Glomerular visceral epithelial cell (primary cell): ENCODE measurements around the gene KRTAP1-4.
"Not testable (repeated sequence)": the region's sequence is repeated elsewhere in the genome, so short reads cannot be mapped to it uniquely, and the experiment has no call there.

Experiments
- DNase-seq: peaks from one replicate; pipeline ENCODE4 v3.0.0-alpha.2; 2016; ENCODE audit errors: extremely low spot score

The KRTAP1-4 gene

GRCh38 chr17:41004397-41004796, 25.6 kb downstream of the KRTAP1-4 start:
- DNase-seq, result no peak

DNA sequence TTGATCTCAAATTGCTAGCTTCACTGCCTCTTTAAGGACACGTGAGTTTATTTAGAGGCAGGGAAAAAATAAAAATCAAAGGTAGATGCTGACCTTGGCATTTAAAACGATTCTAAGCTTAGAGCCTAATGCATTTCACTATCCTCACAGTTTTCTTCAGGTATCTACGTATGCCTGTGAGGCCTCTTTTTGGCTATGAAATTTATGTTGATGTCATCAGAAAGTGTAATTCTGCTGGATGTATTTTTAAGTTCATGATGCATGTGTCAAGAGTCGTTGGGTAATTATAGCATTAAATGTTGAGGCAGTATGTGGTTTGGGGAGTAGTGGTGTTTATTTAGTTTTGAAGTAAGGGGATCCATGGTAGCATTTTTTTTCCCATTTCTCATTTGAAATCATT, 26.1 kb downstream of the KRTAP1-4 start:
- DNase-seq, result no peak

DNA sequence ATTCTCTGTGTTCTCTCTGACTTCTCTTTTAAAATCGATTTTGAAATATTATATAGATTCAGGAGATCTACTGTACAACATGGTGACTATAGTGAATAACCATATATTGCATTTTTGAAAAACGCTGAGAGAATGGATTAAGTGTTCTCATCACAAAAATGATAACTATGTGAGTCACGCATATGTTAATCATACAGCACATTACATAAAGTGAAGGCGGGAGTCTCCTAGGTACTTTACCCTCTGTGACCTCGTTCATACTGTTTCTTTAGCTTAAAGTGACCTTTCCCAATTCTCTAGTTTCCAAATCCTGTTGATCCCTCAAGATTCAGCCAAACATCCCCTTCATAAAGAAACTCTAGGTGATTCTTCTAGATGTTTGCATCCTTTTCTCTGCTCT, 27.2 kb downstream of the KRTAP1-4 start:
- peak; percentile 26 for DNase-seq

DNA sequence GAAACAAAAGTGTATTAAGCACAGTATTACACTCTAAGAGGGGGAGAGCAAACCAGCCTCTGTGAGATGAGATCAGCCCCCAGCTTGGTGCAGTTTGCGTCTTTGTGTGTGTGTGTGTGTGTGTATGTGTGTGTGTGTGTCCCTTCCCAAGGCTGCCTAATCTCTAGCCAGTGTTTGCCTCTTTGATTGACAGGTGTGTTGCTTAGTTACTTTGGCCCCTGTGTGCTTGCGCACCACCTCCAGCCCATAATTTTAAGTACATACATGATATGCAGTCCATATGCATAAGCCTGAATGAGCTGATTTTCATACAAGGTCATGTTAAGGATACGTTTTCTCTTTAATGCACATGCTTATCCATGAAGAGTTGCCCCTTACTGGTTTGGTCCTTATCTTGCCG, 28.2 kb downstream of the KRTAP1-4 start:
- no peak for DNase-seq

GRCh38 chr17:40999563-40999962, 30.4 kb downstream of the KRTAP1-4 start, which contains the start of gene KRTAP3-2:
Gene KRTAP3-2 (minus strand): TSS chr17:40999906. CDS start chr17:40999853, 53 bp downstream.
- not testable (repeated sequence) for DNase-seq

DNA sequence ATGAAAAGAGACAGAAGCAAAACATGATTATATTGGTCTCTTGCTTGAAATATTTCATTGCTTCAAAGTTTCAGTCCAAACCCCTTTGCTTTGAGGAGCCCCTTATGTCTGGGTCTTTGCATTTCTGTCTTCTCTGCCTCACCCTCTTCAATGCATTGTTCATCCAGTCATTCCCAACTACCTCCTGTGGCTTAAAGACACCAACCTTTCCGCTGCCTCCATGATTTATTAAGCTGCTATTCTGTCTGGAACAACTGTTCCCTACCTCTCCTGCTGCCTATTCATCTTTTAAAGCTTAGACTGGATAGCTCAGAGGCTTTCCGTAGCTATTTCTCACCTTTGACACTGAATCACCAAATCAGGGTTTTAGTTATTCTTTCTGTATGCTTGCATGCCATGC, 32.6 kb downstream of the KRTAP1-4 start:
- DNase-seq, result no peak

DNA sequence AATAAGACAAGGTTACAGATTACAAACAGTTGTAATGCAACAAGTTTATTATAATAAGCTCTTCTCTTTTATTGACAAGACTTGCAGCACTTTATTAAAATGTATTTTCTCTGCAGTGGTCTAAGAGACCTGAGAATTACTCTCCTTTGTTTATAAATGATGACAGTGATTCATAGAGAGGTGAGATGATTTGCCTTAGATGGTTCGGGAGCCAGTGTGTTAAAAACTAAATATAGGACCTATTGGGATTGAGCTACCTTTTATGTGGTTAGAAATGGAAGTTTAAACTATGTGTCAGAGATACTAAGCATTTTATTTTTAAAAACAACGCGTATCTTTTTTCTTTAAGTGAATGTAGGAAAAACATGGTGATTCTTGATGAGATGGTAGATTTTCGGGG, 33.2 kb downstream of the KRTAP1-4 start:
- DNase-seq, result no peak

DNA sequence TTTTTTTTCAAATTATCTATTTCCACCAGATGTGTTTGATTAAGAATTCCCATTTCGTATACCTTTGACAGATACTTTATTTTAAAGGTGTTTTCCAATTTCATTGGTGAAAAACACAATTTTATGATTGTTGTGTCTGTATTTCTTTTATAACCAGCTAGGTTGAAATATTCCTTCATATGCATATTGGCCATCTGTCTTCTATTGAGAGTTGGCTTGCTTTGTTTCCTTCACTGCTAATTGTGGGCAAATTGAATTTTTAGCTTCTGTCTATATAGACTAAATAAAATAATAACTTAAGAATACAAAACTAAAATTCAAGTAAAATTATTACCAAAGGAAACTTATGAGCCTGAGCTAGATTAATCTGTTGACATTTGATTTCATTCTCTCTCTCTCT, 34.9 kb downstream of the KRTAP1-4 start:
- no peak for DNase-seq

GRCh38 chr17:40993839-40994238, 36.2 kb downstream of the KRTAP1-4 start, which contains the start of gene KRTAP3-3:
Gene KRTAP3-3 (minus strand): TSS chr17:40994164. CDS start chr17:40994097, 67 bp downstream.
- DNase-seq, result no peak

DNA sequence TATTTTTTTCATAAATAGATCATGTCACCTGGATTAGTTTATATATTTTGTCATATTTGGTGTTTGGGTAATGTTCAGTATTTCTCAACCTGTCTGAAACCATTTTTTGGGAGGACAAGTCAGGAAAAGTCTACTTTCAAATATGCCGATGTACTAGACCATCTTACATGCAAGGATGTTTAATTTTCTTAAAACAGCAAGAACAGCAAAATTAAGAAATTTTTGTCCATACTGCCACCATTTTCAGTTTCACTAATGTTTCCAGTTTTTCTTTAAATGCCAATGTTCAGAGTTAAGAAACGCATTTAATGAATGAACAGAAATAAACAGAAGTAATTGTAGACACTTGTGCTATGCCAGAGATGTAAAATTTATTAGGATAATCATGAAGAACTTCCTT, 36.9 kb downstream of the KRTAP1-4 start:
- no peak for DNase-seq

DNA sequence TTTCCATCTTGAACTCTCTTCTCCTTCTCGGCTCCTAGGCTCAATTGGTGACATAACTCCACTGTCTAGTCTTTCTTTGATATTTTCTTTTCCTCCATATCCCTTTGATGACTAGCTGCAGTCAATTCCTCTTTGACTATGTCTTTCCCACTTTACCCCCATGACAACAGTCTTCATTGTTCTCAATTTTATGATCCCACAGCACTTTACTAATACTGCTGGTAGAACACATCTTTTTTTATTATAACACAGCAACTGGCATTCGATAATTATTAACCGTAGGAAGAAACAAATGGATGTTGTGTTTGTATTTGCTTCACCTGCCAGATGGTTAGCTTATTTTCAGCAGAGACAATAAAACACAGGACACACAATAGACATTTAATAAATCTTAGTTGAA, 37.3 kb downstream of the KRTAP1-4 start:
- DNase-seq, result no peak

- DNase-seq, result no peak
Observed at GRCh38 chr17:40986920-40987319, 43.1 kb downstream of the KRTAP1-4 start.

DNA sequence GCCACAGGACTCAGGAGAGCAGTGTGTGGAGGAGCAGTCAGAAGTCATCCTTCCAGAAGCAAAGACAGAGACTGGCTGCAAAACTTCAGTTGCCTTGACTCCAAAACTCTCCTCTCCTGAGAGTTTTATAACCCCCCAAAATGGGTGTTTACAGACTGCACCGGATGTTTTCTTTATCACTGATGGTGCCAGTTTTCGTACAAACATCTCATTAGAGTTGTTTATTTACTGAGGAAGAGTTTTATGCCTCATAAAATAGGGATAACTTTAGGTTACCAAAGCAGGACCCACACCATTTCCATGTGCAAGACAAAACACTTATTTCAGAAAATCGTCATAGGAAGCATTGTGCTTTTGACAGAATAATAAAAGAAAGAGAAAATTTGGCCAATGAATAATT, 45.8 kb downstream of the KRTAP1-4 start, which contains the start of gene KRT40:
TSS of gene KRT40 (minus strand) at position 101 of the 400 bp plus-strand sequence. CDS start at position 48, 53 bp downstream.
- DNase-seq, result no peak

DNA sequence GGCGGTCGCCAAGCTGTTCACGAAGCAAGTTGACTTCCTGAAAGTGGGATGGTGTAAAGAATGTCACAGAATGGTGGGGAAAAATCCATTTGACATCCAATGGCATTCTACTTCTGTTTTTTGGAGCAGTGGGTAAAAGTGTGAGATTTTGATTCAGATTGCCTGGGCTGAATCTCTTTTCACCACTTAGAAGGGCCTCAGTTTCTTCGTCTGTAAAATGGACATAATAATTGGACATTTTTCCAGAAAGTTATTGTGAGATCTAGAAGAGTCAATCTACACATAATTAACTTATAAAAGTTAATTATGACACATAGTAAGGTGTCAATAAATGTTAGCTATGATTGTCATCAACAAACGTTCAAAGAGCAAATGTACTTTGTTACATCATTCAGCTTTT, 48.9 kb downstream of the KRTAP1-4 start:
- no peak for DNase-seq

DNA sequence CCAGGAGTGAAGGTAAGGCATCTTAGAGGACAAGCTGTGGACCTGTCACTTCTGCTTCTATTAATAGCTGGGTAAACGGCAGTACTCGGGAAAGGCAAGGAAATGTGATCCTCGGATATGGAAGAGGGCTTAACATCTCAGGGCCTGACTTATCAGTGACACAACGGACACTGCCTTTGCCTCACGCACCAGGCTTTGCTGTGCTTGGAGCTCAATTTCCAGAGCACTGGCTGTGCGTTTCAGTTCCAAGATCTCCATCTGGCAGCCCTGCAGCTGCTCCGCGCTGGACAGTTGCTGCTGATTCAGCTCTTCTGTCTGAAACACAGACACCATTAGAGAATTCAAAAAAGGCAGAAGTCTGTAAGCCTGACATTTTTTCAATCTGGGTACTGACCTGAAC, 49.4 kb downstream of the KRTAP1-4 start:
- DNase-seq, result no peak

DNA sequence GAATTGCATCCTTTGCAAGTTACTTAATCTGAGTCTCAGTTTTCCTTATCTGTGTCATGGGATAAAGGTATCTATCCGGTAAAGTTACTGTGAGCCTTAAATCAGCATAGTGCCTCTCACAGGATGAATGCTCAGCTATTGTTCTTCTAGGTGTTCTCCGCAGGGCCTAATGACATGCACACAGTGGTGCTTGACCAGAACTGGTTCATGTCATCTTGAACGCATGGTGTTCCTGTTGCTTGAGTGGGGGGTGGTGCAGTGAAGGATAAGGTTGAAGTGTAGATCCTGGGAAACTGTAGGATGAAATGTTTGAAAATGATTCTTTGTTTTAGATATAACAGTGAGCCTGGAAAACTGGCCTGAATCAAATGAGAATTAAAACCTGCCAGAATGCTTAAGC, 49.9 kb downstream of the KRTAP1-4 start:
- DNase-seq, result no peak
